IPS-18a (cell line): ENCODE data around the gene MED8.
A peak's percentile ranks its signal among the peaks of the same experiment; 100 is the strongest.

Experiments
- H3K27ac ChIP-seq: one replicate; pipeline ENCODE4 v1.5.1; 2013; ENCODE audit warnings: low read length
- H3K27me3 ChIP-seq: one replicate; pipeline ENCODE4 v1.6.1; 2013; ENCODE audit warnings: mild to moderate bottlenecking, low read length; ENCODE audit not compliant: control insufficient read depth, insufficient read depth
- H3K36me3 ChIP-seq: one replicate; pipeline ENCODE4 v1.6.1; 2013; ENCODE audit warnings: low read depth, low read length; ENCODE audit not compliant: control insufficient read depth
- H3K4me1 ChIP-seq: one replicate; pipeline ENCODE4 v1.6.1; 2013; ENCODE audit warnings: low read depth, low read length; ENCODE audit not compliant: control insufficient read depth
- H3K4me3 ChIP-seq: one replicate; pipeline ENCODE4 v1.5.1; 2013; ENCODE audit warnings: low read length
- H3K9ac ChIP-seq: one replicate; pipeline ENCODE4 v1.6.1; 2013; ENCODE audit warnings: mild to moderate bottlenecking, low read length, moderate library complexity
- H3K9me3 ChIP-seq: one replicate; pipeline ENCODE4 v1.6.1; 2013; ENCODE audit warnings: low read depth, low read length; ENCODE audit not compliant: control insufficient read depth

MED8 gene

GRCh38 chr1:43352351-43352705, 37.3 kb downstream of the MED8 start:
- no peak overlapping the region for H3K27ac ChIP-seq
- no peak overlapping the region for H3K9ac ChIP-seq
- H3K4me3 ChIP-seq: no peak overlapping the region
- H3K36me3 ChIP-seq: no peaks in the 10 kb centered on the region
- peaks cover 8% of the 10 kb centered on the region for H3K4me1 ChIP-seq
- H3K9me3 ChIP-seq: no peaks in the 10 kb centered on the region
- H3K27me3 ChIP-seq: peaks cover 10% of the 10 kb centered on the region

- Histone ChIP-seq H3K27me3 (peaks cover 15% of the 10 kb centered on the region), H3K4me3 (no peak overlapping the region), H3K36me3 (no peaks in the 10 kb centered on the region), H3K9me3 (no peaks in the 10 kb centered on the region), H3K9ac (no peak overlapping the region), H3K4me1 (peaks cover 8% of the 10 kb centered on the region), H3K27ac (no peak overlapping the region)
These were observed 37.9 kb downstream of the MED8 start for GRCh38 chr1:43351421-43352350.

- H3K4me3 ChIP-seq: no peak overlapping the region
- H3K27me3 ChIP-seq: peaks cover 15% of the 10 kb centered on the region
- H3K9ac ChIP-seq: no peak overlapping the region
- no peaks in the 10 kb centered on the region for H3K9me3 ChIP-seq
- H3K4me1 ChIP-seq: peaks cover 8% of the 10 kb centered on the region
- H3K36me3 ChIP-seq: no peaks in the 10 kb centered on the region
- no peak overlapping the region for H3K27ac ChIP-seq
These were observed 38.6 kb downstream of the MED8 start for GRCh38 chr1:43350976-43351375.

- Histone ChIP-seq H3K4me3 (peak overlapping the region; percentile 69), H3K27ac (peak overlapping the region; percentile 28), H3K9ac (peak overlapping the region; percentile 74)
These were observed 39.9 kb downstream of the MED8 start for GRCh38 chr1:43349594-43350306.

DNA sequence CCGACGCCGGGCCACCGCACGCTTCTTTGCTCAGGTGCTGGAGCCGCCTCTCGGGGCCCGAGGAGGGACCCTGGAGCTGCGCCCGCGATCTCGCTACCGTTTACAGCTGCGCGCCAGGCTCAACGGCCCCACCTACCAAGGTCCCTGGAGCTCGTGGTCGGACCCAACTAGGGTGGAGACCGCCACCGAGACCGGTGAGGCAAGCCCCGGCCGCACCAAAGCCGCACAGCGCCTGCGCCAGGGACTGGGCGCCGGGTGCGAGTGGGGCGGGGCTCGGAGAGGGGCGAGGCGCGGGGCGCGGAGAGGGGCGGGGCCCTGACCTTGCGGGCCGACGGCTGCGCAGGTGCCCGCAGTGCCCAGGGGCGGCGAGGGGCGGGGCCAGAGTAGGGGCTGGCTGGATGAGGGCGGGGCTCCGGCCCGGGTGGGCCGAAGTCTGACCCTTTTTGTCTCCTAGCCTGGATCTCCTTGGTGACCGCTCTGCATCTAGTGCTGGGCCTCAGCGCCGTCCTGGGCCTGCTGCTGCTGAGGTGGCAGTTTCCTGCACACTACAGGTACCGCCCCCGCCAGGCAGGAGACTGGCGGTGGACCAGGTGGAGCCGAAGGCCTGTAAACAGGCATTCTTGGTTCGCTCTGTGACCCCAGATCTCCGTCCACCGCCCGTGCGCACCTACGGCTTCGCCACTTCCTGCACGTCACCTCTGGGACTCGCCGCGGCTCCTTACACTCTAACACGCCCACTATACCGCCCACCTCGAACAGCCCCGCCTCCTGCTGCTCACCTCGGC, 40.6 kb downstream of the MED8 start:
- H3K27ac ChIP-seq: peak overlapping the region; percentile 86
- peak overlapping the region; percentile 69 for H3K4me3 ChIP-seq
- H3K9me3 ChIP-seq: no peaks in the 10 kb centered on the region
- peaks cover 15% of the 10 kb centered on the region for H3K27me3 ChIP-seq
- no peaks in the 10 kb centered on the region for H3K36me3 ChIP-seq
- H3K9ac ChIP-seq: peak overlapping the region; percentile 74
- peaks cover 8% of the 10 kb centered on the region for H3K4me1 ChIP-seq

More at GRCh38 chr1:43349594-43350306, 39.9 kb downstream of the MED8 start:
- H3K27me3 ChIP-seq: peaks cover 15% of the 10 kb centered on the region
- peaks cover 8% of the 10 kb centered on the region for H3K4me1 ChIP-seq
- H3K36me3 ChIP-seq: no peaks in the 10 kb centered on the region
- H3K9me3 ChIP-seq: no peaks in the 10 kb centered on the region

GRCh38 chr1:43348343-43348808, 41.2 kb downstream of the MED8 start:
- H3K4me1 ChIP-seq: peaks cover 8% of the 10 kb centered on the region
- peak overlapping the region; percentile 69 for H3K4me3 ChIP-seq
- peaks cover 15% of the 10 kb centered on the region for H3K27me3 ChIP-seq
- H3K9ac ChIP-seq: peak overlapping the region; percentile 71
- no peak overlapping the region for H3K27ac ChIP-seq
- no peaks in the 10 kb centered on the region for H3K9me3 ChIP-seq
- H3K36me3 ChIP-seq: no peaks in the 10 kb centered on the region

- H3K9me3 ChIP-seq: no peaks in the 10 kb centered on the region
- H3K27me3 ChIP-seq: peaks cover 15% of the 10 kb centered on the region
- H3K36me3 ChIP-seq: no peaks in the 10 kb centered on the region
- peaks cover 8% of the 10 kb centered on the region for H3K4me1 ChIP-seq
- no peak overlapping the region for H3K9ac ChIP-seq
- no peak overlapping the region for H3K4me3 ChIP-seq
- H3K27ac ChIP-seq: no peak overlapping the region
These were observed 43.0 kb downstream of the MED8 start for GRCh38 chr1:43346636-43347035.

GRCh38 chr1:43345120-43345519, 44.5 kb downstream of the MED8 start:
- Histone ChIP-seq H3K9ac (no peak overlapping the region), H3K36me3 (no peaks in the 10 kb centered on the region), H3K27me3 (peaks cover 15% of the 10 kb centered on the region), H3K9me3 (no peaks in the 10 kb centered on the region), H3K4me1 (peaks cover 6% of the 10 kb centered on the region), H3K4me3 (no peak overlapping the region), H3K27ac (no peak overlapping the region)

DNA sequence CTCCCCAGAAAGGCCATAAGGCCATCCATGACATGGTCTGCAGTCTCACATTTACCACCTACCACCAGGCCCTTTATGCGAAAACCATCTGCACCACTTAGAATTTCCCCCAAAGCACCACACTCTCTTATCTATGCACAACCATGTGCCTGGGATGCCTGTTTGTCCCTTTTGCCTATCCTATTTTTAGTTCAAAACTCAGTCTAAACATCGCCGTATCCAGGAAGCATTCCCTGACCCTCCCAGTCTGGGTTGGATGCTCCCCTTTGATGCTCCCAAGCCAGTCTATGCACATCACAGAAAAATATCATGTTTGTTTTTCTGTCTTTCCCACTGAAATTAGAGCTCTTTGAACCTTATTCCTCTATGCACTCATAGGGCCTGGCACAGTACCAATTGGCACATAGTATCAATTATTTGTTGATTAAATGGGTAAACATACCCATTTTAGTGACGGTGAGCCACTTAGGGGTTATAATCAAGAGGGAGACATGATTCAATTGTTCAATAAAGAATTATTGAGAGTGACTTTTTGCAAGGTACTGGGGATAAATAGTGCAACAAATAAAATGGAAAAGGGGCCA, 45.2 kb downstream of the MED8 start:
- Histone ChIP-seq H3K9me3 (no peaks in the 10 kb centered on the region), H3K4me3 (no peak overlapping the region), H3K9ac (no peak overlapping the region), H3K4me1 (peaks cover 4% of the 10 kb centered on the region), H3K27me3 (peaks cover 15% of the 10 kb centered on the region), H3K36me3 (no peaks in the 10 kb centered on the region), H3K27ac (no peak overlapping the region)

- H3K4me3 ChIP-seq: no peak overlapping the region
- no peaks in the 10 kb centered on the region for H3K4me1 ChIP-seq
- no peak overlapping the region for H3K9ac ChIP-seq
- H3K27me3 ChIP-seq: no peaks in the 10 kb centered on the region
- H3K27ac ChIP-seq: no peak overlapping the region
- H3K9me3 ChIP-seq: no peaks in the 10 kb centered on the region
- H3K36me3 ChIP-seq: no peaks in the 10 kb centered on the region
These were observed 49.0 kb downstream of the MED8 start for GRCh38 chr1:43340559-43340958.
